SK-N-MC (cell line): ENCODE measurements around the gene WDR89.

Source experiments
- EZH2 ChIP-seq: fragments of 200-600 bp; sonication (generic); IDR thresholded peaks from one replicate; pipeline ENCODE4 v1.6.1; 2017; ENCODE audit warnings: antibody characterized with exemption
- FOXP2 ChIP-seq: optimal IDR thresholded peaks from 2 replicates; pipeline ENCODE3; 2011; ENCODE audit warnings: mild to moderate bottlenecking, moderate library complexity; ENCODE audit not compliant: insufficient read depth; ENCODE audit errors: extremely low read length, control extremely low read depth
- POLR2AphosphoS5 ChIP-seq: IDR thresholded peaks from 2 replicates; pipeline ENCODE4 v1.6.1; 2012; ENCODE audit warnings: mild to moderate bottlenecking, low read depth, low read length, borderline replicate concordance

- no peak for TF ChIP-seq POLR2AphosphoS5
- no peak for TF ChIP-seq EZH2
- TF ChIP-seq FOXP2: no peak
Measured at GRCh38 chr14:63673886-63674497, 32.3 kb upstream of the WDR89 start.
